Brain microvascular endothelial cell (primary cell): ENCODE measurements around the gene TBX21.

Experiments used
- DNase-seq: peaks from one replicate; pipeline ENCODE4 v3.0.0-alpha.2; 2020
- H3K27ac ChIP-seq: fragments of 250-450 bp; sonication (Bioruptor Pico); 2 replicates; pipeline ENCODE4 v1.5.1; 2020; ENCODE audit warnings: mild to moderate bottlenecking, moderate library complexity
- H3K27me3 ChIP-seq: fragments of 250-450 bp; sonication (Bioruptor Pico); replicated peaks from 2 replicates; pipeline ENCODE4 v1.5.1; 2020; ENCODE audit warnings: mild to moderate bottlenecking
- H3K36me3 ChIP-seq: fragments of 250-450 bp; sonication (Bioruptor Pico); replicated peaks from 2 replicates; pipeline ENCODE4 v1.5.1; 2020; ENCODE audit warnings: mild to moderate bottlenecking
- H3K4me3 ChIP-seq: 2 replicates; pipeline ENCODE4 v1.5.1; 2011; ENCODE audit warnings: low read depth, mild to moderate bottlenecking, control low read depth, low read length, moderate library complexity
- CTCF ChIP-seq: IDR thresholded peaks from 2 replicates; pipeline ENCODE4 v1.5.1; 2011; ENCODE audit warnings: low read depth, mild to moderate bottlenecking, moderate library complexity, low read length, control low read depth, inconsistent platforms; ENCODE audit errors: missing control alignments
- in situ Hi-C: cut with HindIII; loops from 2 replicates; pipeline ENCODE4 v1.10.0; 2017; ENCODE audit warnings: low sequenced_read_pairs, low pct_ligation_motif_present

TBX21 gene

GRCh38 chr17:47774987-47775580 lies 42.0 kb downstream of the TBX21 start:
- peaks cover 20% of the 10 kb centered on the region for H3K27me3 ChIP-seq

GRCh38 chr17:47776330-47777197 lies 43.5 kb downstream of the TBX21 start:
- H3K4me3 ChIP-seq, result no peak overlapping the region
- peak; percentile 84 for TF ChIP-seq CTCF
- in situ Hi-C loops, result no loop called here
- DNase-seq, result peak; percentile 33
- no peak overlapping the region for H3K27ac ChIP-seq
- H3K36me3 ChIP-seq, result no peaks in the 10 kb centered on the region
- peaks cover 23% of the 10 kb centered on the region for H3K27me3 ChIP-seq

More at GRCh38 chr17:47774987-47775580, 42.0 kb downstream of the TBX21 start:
- Histone ChIP-seq H3K27ac (no peak overlapping the region), H3K36me3 (no peaks in the 10 kb centered on the region), H3K4me3 (no peak overlapping the region)
- in situ Hi-C loops, result no loop called here
- no peak for DNase-seq
- no peak for TF ChIP-seq CTCF

GRCh38 chr17:47778184-47778635 lies 45.2 kb downstream of the TBX21 start:
- Histone ChIP-seq H3K4me3 (no peak overlapping the region), H3K27me3 (peaks cover 24% of the 10 kb centered on the region), H3K27ac (no peak overlapping the region), H3K36me3 (no peaks in the 10 kb centered on the region)
- no peak for DNase-seq
- in situ Hi-C loops, result no loop called here
- TF ChIP-seq CTCF, result no peak

- in situ Hi-C loops, result no loop called here
- no peak for TF ChIP-seq CTCF
- peaks cover 23% of the 10 kb centered on the region for H3K27me3 ChIP-seq
Observed at GRCh38 chr17:47781397-47781796, 48.4 kb downstream of the TBX21 start.

GRCh38 chr17:47785538-47786123 lies 52.6 kb downstream of the TBX21 start:
- no peak for DNase-seq
- no peak for TF ChIP-seq CTCF
- Histone ChIP-seq H3K27ac (no peak overlapping the region), H3K36me3 (no peaks in the 10 kb centered on the region), H3K4me3 (no peak overlapping the region), H3K27me3 (peaks cover 22% of the 10 kb centered on the region)
- in situ Hi-C loops, result no loop called here

More at GRCh38 chr17:47781397-47781796, 48.4 kb downstream of the TBX21 start:
- H3K27ac ChIP-seq, result no peak overlapping the region
- H3K36me3 ChIP-seq, result no peaks in the 10 kb centered on the region
- H3K4me3 ChIP-seq, result no peak overlapping the region
- no peak for DNase-seq
